GM12878 (cell line): ENCODE results near the gene SRSF7. TPM values are rescaled to one million over a fixed set of nuclear protein-coding genes. Genes with fewer than 3 reads are reported as not detected.

Source experiments
- ATAC-seq: fragments of 200-7000 bp; cut with Tn5 transposase; 3 replicates; pipeline ENCODE4 v1.9.1; 2020; ENCODE audit warnings: mild to moderate bottlenecking, moderate library complexity
- Bru-seq: library from RNA; stranded (reverse); fragments of 400-500 nt; gene quantifications from one replicate; lab custom pipeline; 2021; lab: Mats Ljungman, UMichigan
- BruChase-seq, 2 experiments: library from RNA; stranded (reverse); fragments of 400-500 nt; gene quantifications; one replicate each; lab custom pipeline; 2021; lab: Mats Ljungman, UMichigan
- BruUV-seq: library from RNA; stranded (reverse); fragments of 400-500 nt; replicated peaks from 2 replicates; lab custom pipeline; 2021; lab: Mats Ljungman, UMichigan
- CTCF ChIA-PET: fragments of 300-600 bp; sonication (Branson Sonifier 250); formaldehyde crosslinking; extraction: SDS; loops from one replicate; lab custom pipeline; 2021; ENCODE audit warnings: inconsistent platforms; lab: Yijun Ruan, JAX
- POLR2A ChIA-PET: fragments of 350-600 bp; formaldehyde crosslinking; extraction: SDS; loops from one replicate; lab custom pipeline; 2021; ENCODE audit warnings: inconsistent platforms; lab: Charles Lee
- RAD21 ChIA-PET: fragments of 300-600 bp; sonication (Branson Sonifier 250); formaldehyde crosslinking; loops from one replicate; lab custom pipeline; 2023; ENCODE audit warnings: antibody characterized with exemption; ENCODE audit not compliant: unreplicated experiment; lab: Charles Lee
- SMC1A ChIA-PET: fragments of 300-600 bp; sonication (Branson Sonifier 250); formaldehyde crosslinking; loops from one replicate; lab custom pipeline; 2023; ENCODE audit not compliant: unreplicated experiment, uncharacterized antibody; lab: Charles Lee
- DNase-seq: peaks from one replicate; pipeline ENCODE4 v3.0.0-alpha.2; 2011; ENCODE audit warnings: low read depth, low spot score
- FAIRE-seq: peaks from 3 replicates; lab custom pipeline; 2011; peaks lifted over from hg19 to GRCh38; lab: Jason Lieb, UNC
- H2AFZ ChIP-seq: 2 replicates; pipeline ENCODE4 v1.6.0; 2011; ENCODE audit warnings: low read depth, low read length, control low read depth; ENCODE audit not compliant: control insufficient read depth
- H3K27ac ChIP-seq: 2 replicates; pipeline ENCODE4 v1.5.1; 2011; ENCODE audit warnings: control low read depth; ENCODE audit not compliant: control insufficient read depth, insufficient read depth
- H3K27me3 ChIP-seq, 2 experiments: replicated peaks in 1 of 2; 2 replicates each; pipeline versions ENCODE4 v1.6.0 to v1.6.1; 2011; ENCODE audit warnings: low read length in 1 of 2; ENCODE audit not compliant: control insufficient read depth in 2 of 2, insufficient read depth in 2 of 2
- H3K36me3 ChIP-seq, 2 experiments: 2 replicates each; pipeline ENCODE4 v1.5.1; 2011; ENCODE audit warnings: low read length in 1 of 2; ENCODE audit not compliant: control insufficient read depth in 2 of 2, insufficient read depth in 2 of 2
- H3K4me1 ChIP-seq: 2 replicates; pipeline ENCODE4 v1.6.1; 2011; ENCODE audit warnings: mild to moderate bottlenecking, low read length, moderate library complexity, mixed read lengths; ENCODE audit not compliant: control insufficient read depth, insufficient read depth
- H3K4me2 ChIP-seq: 2 replicates; pipeline ENCODE4 v1.6.0; 2011; ENCODE audit warnings: control low read depth; ENCODE audit not compliant: control insufficient read depth, insufficient read depth
- H3K4me3 ChIP-seq: fragments of 200-600 bp; sonication (generic); 2 replicates; pipeline ENCODE4 v1.5.1; 2016
- H3K79me2 ChIP-seq: 2 replicates; pipeline ENCODE4 v1.6.0; 2011; ENCODE audit warnings: low read length; ENCODE audit not compliant: control insufficient read depth, insufficient read depth
- H3K9ac ChIP-seq: 2 replicates; pipeline ENCODE4 v1.8.0; 2011; ENCODE audit warnings: low read length, control low read depth, mixed read lengths; ENCODE audit not compliant: control insufficient read depth, insufficient read depth
- H3K9me3 ChIP-seq: replicated peaks from 3 replicates; pipeline ENCODE4 v1.5.1; 2011; ENCODE audit warnings: mild to moderate bottlenecking, low read length; ENCODE audit not compliant: control insufficient read depth, insufficient read depth
- H4K20me1 ChIP-seq: 2 replicates; pipeline ENCODE4 v1.6.0; 2011; ENCODE audit not compliant: control insufficient read depth, insufficient read depth
- CEBPB ChIP-seq, 2 experiments: fragments of 150-350 bp in 1 of 2; IDR thresholded peaks; 2 replicates each; pipeline ENCODE4 v1.6.1; 2012 to 2014; ENCODE audit warnings: low read depth in 2 of 2, low read length in 2 of 2, borderline replicate concordance in 1 of 2, inconsistent platforms in 1 of 2
- CHD2 ChIP-seq: IDR thresholded peaks from 2 replicates; pipeline ENCODE4 v1.6.1; 2011; ENCODE audit warnings: low read depth, low read length, improper control_type of control experiment, borderline replicate concordance
- CREB1 ChIP-seq: IDR thresholded peaks from 2 replicates; pipeline ENCODE4 v1.6.1; 2012; ENCODE audit warnings: low read depth, mild to moderate bottlenecking, inconsistent platforms
- EZH2 ChIP-seq: IDR thresholded peaks from 2 replicates; pipeline ENCODE4 v1.6.1; 2012; ENCODE audit warnings: low read depth, mild to moderate bottlenecking, control low read depth, inconsistent platforms, low read length, borderline replicate concordance; ENCODE audit not compliant: control insufficient read depth
- RAD51 ChIP-seq: fragments of 450-650 bp; IDR thresholded peaks from 2 replicates; pipeline ENCODE4 v1.6.1; 2016; ENCODE audit warnings: moderate library complexity, mild to moderate bottlenecking, inconsistent platforms
- RELA ChIP-seq: fragments of 450-650 bp; IDR thresholded peaks from 2 replicates; pipeline ENCODE4 v1.8.0; 2014; ENCODE audit warnings: borderline replicate concordance; ENCODE audit not compliant: partially characterized antibody
- SP1 ChIP-seq: IDR thresholded peaks from one replicate; pipeline ENCODE4 v1.6.1; 2011; ENCODE audit warnings: low read depth, low read length
- TCF12 ChIP-seq: IDR thresholded peaks from 2 replicates; pipeline ENCODE4 v1.6.1; 2011; ENCODE audit warnings: low read depth, mild to moderate bottlenecking, low read length
- ZNF24 ChIP-seq: fragments of 450-650 bp; IDR thresholded peaks from 2 replicates; pipeline ENCODE4 v1.6.1; 2017; ENCODE audit warnings: antibody characterized with exemption, mild to moderate bottlenecking
- ZNF274 ChIP-seq: IDR thresholded peaks from one replicate; pipeline ENCODE4 v1.8.0; 2011; ENCODE audit not compliant: insufficient read length, insufficient read depth
- WGBS: methylation state at CpG from one replicate; pipeline ENCODE4 v1.1.6; 2016; ENCODE audit warnings: low lambda C conversion rate; ENCODE audit not compliant: insufficient replicate concordance, insufficient coverage; ENCODE audit errors: missing lambda C conversion rate; 5-methylcytosine and 5-hydroxymethylcytosine counted together
- in situ Hi-C: fragments of 300-500 bp; cut with MboI; formaldehyde crosslinking; loops from 9 replicates; pipeline ENCODE4 v1.14.3; 2018; ENCODE audit warnings: mixed read lengths
- intact Hi-C: fragments of 100-400 bp; cut with micrococcal nuclease; formaldehyde crosslinking; loops from one replicate; pipeline ENCODE4 v1.14.2; 2022; ENCODE audit not compliant: unreplicated experiment
- long read RNA-seq, 2 experiments: library from polyadenylated mRNA; unstranded; transcript quantifications; one replicate each; pipeline ENCODE4 v2.0.0, GENCODE V29; 2019 to 2020
- polyA minus RNA-seq, 3 experiments: library from RNA; depleted of rRNA, polyadenylated mRNA; stranded (reverse); fragments of >200 nt; gene quantifications; 2 replicates each; pipeline ENCODE4 v1.2.3, GENCODE V29; 2011
- polyA plus RNA-seq, 11 experiments: library from polyadenylated mRNA; depleted of rRNA in 4 of 11; unstranded in 6 of 11; stranded (reverse) in 5 of 11; fragments of >200 nt; fragmentation: Nextera tagmentation in 4 of 11; fragmentation: Illumina TruSeq in 1 of 11; extraction: Ambion mirVana in 4 of 11; extraction: Trizol in 1 of 11; gene quantifications; 1 replicate in 1 of 11; 2 replicates in 10 of 11; pipeline versions ENCODE4 v1.2.1 to v1.2.3, GENCODE V29; 2011 to 2016; ENCODE audit warnings: inconsistent platforms in 2 of 11, missing spikeins in 2 of 11, low read depth in 1 of 11
- total RNA-seq, 4 experiments: library from RNA; depleted of rRNA in 3 of 4; stranded (reverse); fragments of >200 nt in 3 of 4; fragmentation: Illumina TruSeq in 1 of 4; extraction: Trizol in 1 of 4; gene quantifications; 2 replicates each; pipeline versions ENCODE4 v1.2.1 to v1.2.3, GENCODE V29; 2013 to 2021
- TF ChIP-seq, protein P1 (sequence below): fragments of 150-350 bp; IDR thresholded peaks from 2 replicates; pipeline ENCODE4 v1.6.1; 2014; ENCODE audit warnings: mild to moderate bottlenecking, low read depth, low read length
- TF ChIP-seq, protein P2 (sequence below): fragments of 450-650 bp; formaldehyde crosslinking; IDR thresholded peaks from 2 replicates; pipeline ENCODE4 v1.4.0; 2022; ENCODE audit warnings: mild to moderate bottlenecking, moderate library complexity

Gene SRSF7
- 134 and 148 TPM in 2 replicates for total RNA-seq (2013; cell fraction: nucleolus; rRNA removed)
- total RNA-seq (2014; rRNA removed) (205 and 241 TPM in 2 replicates), total RNA-seq (2014; rRNA removed; fragmentation: Illumina TruSeq; extraction: Trizol) (352 and 361 TPM in 2 replicates), total RNA-seq (2021) (275 and 278 TPM in 2 replicates), polyA plus RNA-seq (2011; rRNA removed) (538 and 623 TPM in 2 replicates), polyA plus RNA-seq (2014; fragmentation: Illumina TruSeq; extraction: Trizol) (315 and 320 TPM in 2 replicates), polyA plus RNA-seq (2014; fragmentation: Nextera tagmentation; extraction: Ambion mirVana) (100 to 1,000 TPM; 753 to 785 TPM), polyA plus RNA-seq (2014; rRNA removed) (282 and 313 TPM in 2 replicates), polyA plus RNA-seq (2016; fragmentation: Nextera tagmentation; extraction: Ambion mirVana) (100 to 1,000 TPM; 456 to 494 TPM), polyA minus RNA-seq (2011; rRNA and poly(A)+ RNA removed) (221 and 363 TPM in 2 replicates), Bru-seq, nascent RNA (percentile 99 among the genes with signal in this experiment), BruChase-seq, experiment 1, labeled RNA remaining after a 6-hour chase (percentile 98 among the genes with signal in this experiment), BruChase-seq, experiment 2, labeled RNA remaining after a 2-hour chase (percentile 99 among the genes with signal in this experiment)
- 276 TPM for polyA plus RNA-seq (2011; ENCODE audit: low read depth)
- 201 and 240 TPM in 2 replicates for polyA plus RNA-seq (2011; cell fraction: cytosol; rRNA removed)
- 731 and 872 TPM in 2 replicates for polyA plus RNA-seq (2011; cell fraction: nucleus; rRNA removed)
- 229 and 278 TPM in 2 replicates for polyA plus RNA-seq (2012)
- polyA minus RNA-seq (2011; cell fraction: cytosol; rRNA and poly(A)+ RNA removed): 54.8 and 70.5 TPM in 2 replicates
- 117 and 178 TPM in 2 replicates for polyA minus RNA-seq (2011; cell fraction: nucleus; rRNA and poly(A)+ RNA removed)
- long read RNA-seq, experiment 1, transcript SRSF7-209 (7 exons, 2,453 nt): minor isoform, 9 of 157 reads
- long read RNA-seq, experiment 1, transcript SRSF7-202 (8 exons, 1,050 nt): minor isoform, 10 of 157 reads
- long read RNA-seq, experiment 1, transcript SRSF7-201 (8 exons, 2,489 nt): major isoform, 121 of 157 reads
- long read RNA-seq, experiment 1, partial matches to known transcripts: 4 of 157 reads
- long read RNA-seq, experiment 1, other reads (novel, unspliced or antisense): 11 of 157 reads
- long read RNA-seq, experiment 2, transcript SRSF7-202 (8 exons, 1,050 nt): minor isoform, 100 of 1,626 reads
- long read RNA-seq, experiment 2, transcript SRSF7-201 (8 exons, 2,489 nt): major isoform, 1,069 of 1,626 reads
- long read RNA-seq, experiment 2, transcript SRSF7-208 (7 exons, 1,903 nt): minor isoform, 124 of 1,626 reads
- long read RNA-seq, experiment 2, transcript SRSF7-209 (7 exons, 2,453 nt): minor isoform, 118 of 1,626 reads
- long read RNA-seq, experiment 2, partial matches to known transcripts: 60 of 1,626 reads
- long read RNA-seq, experiment 2, other reads (novel, unspliced or antisense): 126 of 1,626 reads

DNA sequence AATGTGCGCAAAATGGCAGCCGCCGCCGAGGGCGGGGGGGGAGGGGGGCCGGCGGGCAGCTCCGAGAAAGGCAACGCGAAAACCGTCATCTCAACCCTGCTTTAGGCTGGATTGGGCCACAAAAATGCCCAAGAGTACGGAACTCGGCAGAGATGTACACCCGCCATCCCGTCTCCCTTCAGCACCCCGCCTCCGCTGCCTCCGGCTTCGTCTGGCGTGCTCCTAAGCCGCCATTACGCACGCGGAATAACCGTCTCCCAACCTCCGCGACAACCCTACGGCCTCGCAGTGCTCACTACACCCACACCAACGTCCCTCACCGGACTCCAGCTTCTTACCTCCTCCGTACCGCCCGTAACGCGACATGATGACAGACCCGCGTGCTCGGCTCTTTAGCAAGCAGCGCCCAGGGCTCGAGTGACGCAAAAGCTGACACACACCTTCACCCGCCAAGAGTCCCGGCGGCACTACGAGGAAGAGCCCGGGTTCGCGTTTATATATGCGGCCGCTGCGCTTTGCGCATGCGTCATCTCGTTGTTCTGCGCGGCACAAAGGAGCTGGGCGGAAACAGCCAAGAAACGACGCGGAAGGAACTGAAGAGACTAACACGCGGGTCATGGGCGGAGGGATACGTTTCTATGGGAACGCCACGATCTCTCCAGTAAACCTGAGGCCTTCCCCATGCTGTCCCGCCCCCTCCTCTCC is at the start of gene SRSF7:
TSS of gene SRSF7 (minus strand) at position 471 of the 705 bp plus-strand sequence. CDS start at position 366, 105 bp downstream.
- H3K79me2 ChIP-seq: peaks cover 51% of the 10 kb centered on the region
- in situ Hi-C loops: no loop called here
- BruUV-seq: no TSS peak
- H3K9me3 ChIP-seq: no peaks in the 10 kb centered on the region
- SMC1A ChIA-PET: interaction anchor here (0.6 to 1.5 kb wide), 5 partner anchors 12 to 345 kb away, joined by 3 to 5 read pairs (median 4); no protein-coding TSS in a partner anchor
- peak; percentile 93 for DNase-seq
- H3K27ac ChIP-seq: peak within 1 kb of the TSS; percentile 97
- POLR2A ChIA-PET: interaction anchor here (0.6 to 2.4 kb wide), 20 partner anchors 9 to 378 kb away, joined by 3 to 12 read pairs (median 4); partner anchors contain the start of genes DHX57 and MORN2
- FAIRE-seq: peak; percentile 92
- CTCF ChIA-PET: interaction anchor here (0.8 to 1.8 kb wide), 6 partner anchors 9 to 194 kb away, joined by 3 to 9 read pairs (median 4); no protein-coding TSS in a partner anchor
- peak within 1 kb of the TSS; percentile 95 for H3K4me3 ChIP-seq
- peaks cover 8 to 31% of the 10 kb centered on the region in 2 experiments for H3K36me3 ChIP-seq
- peak within 1 kb of the TSS; percentile 97 for H3K9ac ChIP-seq
- RAD21 ChIA-PET: interaction anchor here (0.6 to 2.0 kb wide), 9 partner anchors 11 to 388 kb away, joined by 3 to 10 read pairs (median 3); partner anchors contain the start of gene GALM
- no peaks in the 10 kb centered on the region; the same call in 1 of the 2 replicates for H3K4me1 ChIP-seq
- WGBS: under 1% methylated on average over 64 of the region's 68 CpGs
- H2AFZ ChIP-seq: peak within 1 kb of the TSS; percentile 97
- no peaks in the 10 kb centered on the region for H3K27me3 ChIP-seq
- H3K4me2 ChIP-seq: peak within 1 kb of the TSS; percentile 68
- peaks cover 2% of the 10 kb centered on the region; the same call in 1 of the 2 replicates for H4K20me1 ChIP-seq
- intact Hi-C loops: no loop called here
- peak; percentile 84 for ATAC-seq
- TF ChIP-seq ZNF24 (no peak), CHD2 (peak; percentile 96), CREB1 (peak; percentile 83), CEBPB (IDR thresholded peaks at IDR 0.05; ENCODE audit: borderline replicate concordance in 1 of 2, low read depth in 2 of 2, low read length in 2 of 2) (no peak), TCF12 (peak; percentile 93; the same call in 1 of the 2 replicates), RELA (peak; percentile 81), RAD51 (no peak), ZNF274 (no peak), EZH2 (no peak), SP1 (no peak)
- TF ChIP-seq, protein P1, sequence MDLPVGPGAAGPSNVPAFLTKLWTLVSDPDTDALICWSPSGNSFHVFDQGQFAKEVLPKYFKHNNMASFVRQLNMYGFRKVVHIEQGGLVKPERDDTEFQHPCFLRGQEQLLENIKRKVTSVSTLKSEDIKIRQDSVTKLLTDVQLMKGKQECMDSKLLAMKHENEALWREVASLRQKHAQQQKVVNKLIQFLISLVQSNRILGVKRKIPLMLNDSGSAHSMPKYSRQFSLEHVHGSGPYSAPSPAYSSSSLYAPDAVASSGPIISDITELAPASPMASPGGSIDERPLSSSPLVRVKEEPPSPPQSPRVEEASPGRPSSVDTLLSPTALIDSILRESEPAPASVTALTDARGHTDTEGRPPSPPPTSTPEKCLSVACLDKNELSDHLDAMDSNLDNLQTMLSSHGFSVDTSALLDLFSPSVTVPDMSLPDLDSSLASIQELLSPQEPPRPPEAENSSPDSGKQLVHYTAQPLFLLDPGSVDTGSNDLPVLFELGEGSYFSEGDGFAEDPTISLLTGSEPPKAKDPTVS: 0 out of 2 replicates have a peak, but pooled peaks have one; percentile 13
- TF ChIP-seq, protein P2, sequence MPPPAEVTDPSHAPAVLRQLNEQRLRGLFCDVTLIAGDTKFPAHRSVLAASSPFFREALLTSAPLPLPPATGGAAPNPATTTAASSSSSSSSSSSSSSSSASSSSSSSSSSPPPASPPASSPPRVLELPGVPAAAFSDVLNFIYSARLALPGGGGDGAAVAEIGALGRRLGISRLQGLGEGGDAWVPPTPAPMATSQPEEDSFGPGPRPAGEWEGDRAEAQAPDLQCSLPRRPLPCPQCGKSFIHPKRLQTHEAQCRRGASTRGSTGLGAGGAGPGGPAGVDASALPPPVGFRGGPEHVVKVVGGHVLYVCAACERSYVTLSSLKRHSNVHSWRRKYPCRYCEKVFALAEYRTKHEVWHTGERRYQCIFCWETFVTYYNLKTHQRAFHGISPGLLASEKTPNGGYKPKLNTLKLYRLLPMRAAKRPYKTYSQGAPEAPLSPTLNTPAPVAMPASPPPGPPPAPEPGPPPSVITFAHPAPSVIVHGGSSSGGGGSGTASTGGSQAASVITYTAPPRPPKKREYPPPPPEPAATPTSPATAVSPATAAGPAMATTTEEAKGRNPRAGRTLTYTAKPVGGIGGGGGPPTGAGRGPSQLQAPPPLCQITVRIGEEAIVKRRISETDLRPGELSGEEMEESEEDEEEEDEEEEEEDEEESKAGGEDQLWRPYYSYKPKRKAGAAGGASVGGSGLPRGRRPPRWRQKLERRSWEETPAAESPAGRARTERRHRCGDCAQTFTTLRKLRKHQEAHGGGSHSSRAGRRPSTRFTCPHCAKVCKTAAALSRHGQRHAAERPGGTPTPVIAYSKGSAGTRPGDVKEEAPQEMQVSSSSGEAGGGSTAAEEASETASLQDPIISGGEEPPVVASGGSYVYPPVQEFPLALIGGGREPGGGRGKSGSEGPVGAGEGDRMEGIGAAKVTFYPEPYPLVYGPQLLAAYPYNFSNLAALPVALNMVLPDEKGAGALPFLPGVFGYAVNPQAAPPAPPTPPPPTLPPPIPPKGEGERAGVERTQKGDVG (CRISPR knock-in tag): no peak
